ENCODE data around the gene PTK7. TPM values are rescaled to one million over a fixed set of nuclear protein-coding genes. Genes with fewer than 3 reads are reported as not detected.

Gene PTK7
- polyA plus RNA-seq, 1 experiment, result 146 TPM

DNA sequence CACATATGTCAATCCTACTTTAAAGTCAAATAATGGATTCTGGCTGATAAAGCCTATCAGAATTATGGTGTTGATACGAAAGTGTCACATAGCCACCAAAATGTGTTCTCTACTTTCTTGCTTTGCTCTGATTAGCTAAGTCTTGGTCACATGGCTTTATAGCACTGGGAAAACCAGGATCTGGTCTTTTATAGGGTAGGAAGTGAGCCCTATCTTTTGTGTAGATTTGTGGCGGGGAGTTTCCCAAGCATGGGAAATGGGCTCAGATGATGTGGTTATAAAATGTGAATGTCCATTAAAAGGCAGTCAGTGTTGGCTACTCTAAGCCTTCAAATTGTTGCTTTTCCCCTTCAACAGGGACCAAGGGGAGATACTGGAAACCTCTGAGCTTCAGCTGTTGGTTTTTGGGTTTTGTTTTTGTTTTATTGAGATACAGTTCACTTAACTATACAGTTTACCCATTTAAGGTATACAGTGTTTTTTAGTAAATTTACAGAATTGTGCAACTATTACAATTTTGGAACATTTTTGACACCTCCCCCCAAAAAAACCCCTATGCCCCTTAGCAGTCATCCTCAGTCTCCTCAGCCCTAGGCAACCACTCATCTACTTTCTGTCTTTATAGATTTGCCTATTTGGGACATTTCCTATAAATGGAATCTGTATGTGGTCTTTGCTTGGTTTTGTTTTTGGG is 42.5 kb upstream of the PTK7 start:
- Histone ChIP-seq H3K27me3 (ENCODE audit: control insufficient read depth, insufficient read depth, low read length) (no peaks in the 10 kb centered on the region), H3K27ac (ENCODE audit: low read depth, low read length) (no peak overlapping the region), H3K4me3 (ENCODE audit: low read depth, low read length) (no peak overlapping the region), H3K9me3 (ENCODE audit: control insufficient read depth, insufficient read depth, low read length) (no peaks in the 10 kb centered on the region)
- ChIA-PET POLR2A (interaction anchor here (1.5 to 1.9 kb wide), 2 partner anchors 12 to 19 kb away, joined by 6 to 12 read pairs; partner anchors contain the start of genes KLHDC3 and RRP36), CTCF (interaction anchor here (0.6 to 1.9 kb wide), 3 partner anchors 10 to 133 kb away, joined by 3 to 6 read pairs (median 5); no protein-coding TSS in a partner anchor)
- no peak for DNase-seq (ENCODE audit: low read depth, low spot score)
- TF ChIP-seq, protein P1, sequence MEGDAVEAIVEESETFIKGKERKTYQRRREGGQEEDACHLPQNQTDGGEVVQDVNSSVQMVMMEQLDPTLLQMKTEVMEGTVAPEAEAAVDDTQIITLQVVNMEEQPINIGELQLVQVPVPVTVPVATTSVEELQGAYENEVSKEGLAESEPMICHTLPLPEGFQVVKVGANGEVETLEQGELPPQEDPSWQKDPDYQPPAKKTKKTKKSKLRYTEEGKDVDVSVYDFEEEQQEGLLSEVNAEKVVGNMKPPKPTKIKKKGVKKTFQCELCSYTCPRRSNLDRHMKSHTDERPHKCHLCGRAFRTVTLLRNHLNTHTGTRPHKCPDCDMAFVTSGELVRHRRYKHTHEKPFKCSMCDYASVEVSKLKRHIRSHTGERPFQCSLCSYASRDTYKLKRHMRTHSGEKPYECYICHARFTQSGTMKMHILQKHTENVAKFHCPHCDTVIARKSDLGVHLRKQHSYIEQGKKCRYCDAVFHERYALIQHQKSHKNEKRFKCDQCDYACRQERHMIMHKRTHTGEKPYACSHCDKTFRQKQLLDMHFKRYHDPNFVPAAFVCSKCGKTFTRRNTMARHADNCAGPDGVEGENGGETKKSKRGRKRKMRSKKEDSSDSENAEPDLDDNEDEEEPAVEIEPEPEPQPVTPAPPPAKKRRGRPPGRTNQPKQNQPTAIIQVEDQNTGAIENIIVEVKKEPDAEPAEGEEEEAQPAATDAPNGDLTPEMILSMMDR (IDR thresholded peaks at IDR 0.05; ENCODE audit: low read depth, low read length), result no peak

DNA sequence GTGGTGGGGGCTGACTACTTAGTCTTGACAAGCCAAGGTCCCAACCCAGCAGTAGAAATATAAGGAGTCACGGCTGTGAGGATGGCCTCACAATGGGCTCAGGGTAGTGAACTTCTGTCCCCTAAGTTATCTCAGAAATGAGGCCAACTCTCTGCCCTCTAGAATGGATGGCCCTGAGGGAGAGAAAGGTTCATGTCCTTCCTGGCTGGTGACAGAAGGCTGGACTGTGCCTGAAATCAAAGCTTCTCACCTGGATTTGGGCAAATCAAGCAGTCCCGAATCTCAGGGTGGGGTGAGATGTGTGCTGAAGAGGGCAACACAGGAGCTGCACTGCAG is 42.0 kb upstream of the PTK7 start:
- ChIA-PET CTCF (no interaction called here), POLR2A (no interaction called here)
- TF ChIP-seq, protein P1 (IDR thresholded peaks at IDR 0.05; ENCODE audit: low read depth, low read length), result no peak
- Histone ChIP-seq H3K27ac (ENCODE audit: low read depth, low read length) (no peak overlapping the region), H3K4me3 (ENCODE audit: low read depth, low read length) (no peak overlapping the region), H3K27me3 (ENCODE audit: control insufficient read depth, insufficient read depth, low read length) (no peaks in the 10 kb centered on the region), H3K9me3 (ENCODE audit: control insufficient read depth, insufficient read depth, low read length) (no peaks in the 10 kb centered on the region)
- DNase-seq (ENCODE audit: low read depth, low spot score), result no peak

DNA sequence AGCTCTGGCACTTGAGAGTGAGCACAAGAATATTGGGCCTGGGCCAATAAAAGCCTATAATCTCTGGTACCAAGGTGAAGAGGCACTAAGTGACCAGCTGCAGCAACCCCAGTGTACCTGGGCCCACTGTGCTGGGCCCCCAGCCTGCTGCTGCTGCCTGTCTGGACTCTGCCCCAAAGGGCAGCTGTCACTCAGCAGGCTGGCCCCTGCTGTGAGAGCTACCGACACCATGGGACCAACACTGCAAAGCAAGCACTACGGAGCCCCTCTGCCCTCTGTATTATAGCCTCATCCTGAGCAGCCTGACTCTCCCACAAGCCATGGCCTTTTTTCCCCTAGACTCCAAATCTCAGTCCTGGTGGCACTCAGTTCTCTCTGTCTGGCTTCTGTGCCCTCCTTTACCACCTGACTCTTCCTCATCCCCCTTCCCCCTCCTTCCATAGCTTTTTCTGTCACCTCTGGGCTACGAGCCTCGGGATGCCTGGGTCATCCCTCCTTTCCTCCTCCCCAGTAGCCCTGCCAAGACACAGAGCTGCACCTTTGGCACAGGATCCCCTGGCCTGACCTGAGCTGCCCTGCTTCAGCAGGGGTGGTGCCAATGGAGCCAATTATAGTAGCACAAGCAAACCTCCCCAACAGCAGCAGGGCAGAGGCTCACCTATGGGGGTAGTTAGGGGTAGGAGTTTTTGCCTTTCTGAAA is 40.5 kb upstream of the PTK7 start:
- Histone ChIP-seq H3K9me3 (ENCODE audit: control insufficient read depth, insufficient read depth, low read length) (no peaks in the 10 kb centered on the region), H3K4me3 (ENCODE audit: low read depth, low read length) (no peak overlapping the region), H3K27ac (ENCODE audit: low read depth, low read length) (no peak overlapping the region), H3K27me3 (ENCODE audit: control insufficient read depth, insufficient read depth, low read length) (no peaks in the 10 kb centered on the region)
- no peak for DNase-seq (ENCODE audit: low read depth, low spot score)
- TF ChIP-seq, protein P1 (IDR thresholded peaks at IDR 0.05; ENCODE audit: low read depth, low read length), result no peak
- ChIA-PET POLR2A (interaction anchor here (1.7 kb wide), 1 partner anchor 18 kb away, joined by 7 read pairs; the partner anchor contains the start of gene CUL7), CTCF (interaction anchor here (0.6 to 0.8 kb wide), 2 partner anchors 108 to 130 kb away, joined by 3 read pairs; no protein-coding TSS in a partner anchor)

DNA sequence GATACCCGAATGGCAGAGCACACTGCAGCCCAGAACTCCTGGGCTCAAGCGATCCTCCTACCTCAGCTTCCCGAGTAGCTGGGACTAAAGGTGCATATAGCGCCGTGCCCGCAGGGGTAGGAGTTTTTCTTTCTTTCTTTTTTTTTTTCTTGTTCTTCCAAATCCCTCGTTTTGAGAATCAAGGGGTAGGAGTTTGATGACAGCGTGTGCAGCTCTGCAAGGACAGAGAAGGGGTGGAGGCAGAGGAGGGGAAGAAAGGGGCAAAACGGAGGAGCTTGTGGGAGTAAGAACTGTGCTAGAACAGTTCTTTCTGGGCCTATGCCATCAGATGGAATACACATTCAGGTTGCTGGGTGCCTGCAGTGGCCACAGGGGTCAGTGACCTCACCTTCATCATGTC is 39.4 kb upstream of the PTK7 start:
- H3K27me3 ChIP-seq (ENCODE audit: control insufficient read depth, insufficient read depth, low read length), result no peaks in the 10 kb centered on the region
- H3K4me3 ChIP-seq (ENCODE audit: low read depth, low read length), result no peak overlapping the region
- POLR2A ChIA-PET, result interaction anchor here (1.7 kb wide), 1 partner anchor 17 kb away, joined by 7 read pairs; the partner anchor contains the start of gene CUL7
- no peaks in the 10 kb centered on the region for H3K9me3 ChIP-seq (ENCODE audit: control insufficient read depth, insufficient read depth, low read length)
- TF ChIP-seq, protein P1 (IDR thresholded peaks at IDR 0.05; ENCODE audit: low read depth, low read length), result no peak
- H3K27ac ChIP-seq (ENCODE audit: low read depth, low read length), result no peak overlapping the region
- CTCF ChIA-PET, result no interaction called here
- no peak for DNase-seq (ENCODE audit: low read depth, low spot score)

DNA sequence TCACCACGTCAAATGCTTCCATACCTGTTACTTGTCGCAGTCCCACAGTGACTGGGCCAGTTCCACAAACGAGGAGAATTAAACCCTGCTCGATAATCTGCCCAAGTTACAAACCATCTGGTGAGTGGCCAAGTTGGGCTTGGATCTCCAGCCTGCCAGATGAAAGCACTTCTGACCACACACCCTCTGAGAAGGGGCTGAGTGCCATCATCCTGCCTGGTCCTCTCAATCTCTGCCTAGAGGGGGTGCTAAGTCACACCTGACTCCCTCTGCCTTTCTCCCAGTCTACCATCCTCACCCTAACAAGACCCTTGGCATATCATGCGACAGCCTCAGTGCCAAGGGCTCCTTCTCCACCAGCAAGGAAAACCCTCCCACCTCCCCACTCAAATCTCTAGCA is 38.9 kb upstream of the PTK7 start:
- TF ChIP-seq, protein P1 (IDR thresholded peaks at IDR 0.05; ENCODE audit: low read depth, low read length), result no peak
- Histone ChIP-seq H3K27me3 (ENCODE audit: control insufficient read depth, insufficient read depth, low read length) (no peaks in the 10 kb centered on the region), H3K9me3 (ENCODE audit: control insufficient read depth, insufficient read depth, low read length) (no peaks in the 10 kb centered on the region), H3K27ac (ENCODE audit: low read depth, low read length) (no peak overlapping the region), H3K4me3 (ENCODE audit: low read depth, low read length) (no peak overlapping the region)
- ChIA-PET CTCF (no interaction called here), POLR2A (no interaction called here)
- DNase-seq (ENCODE audit: low read depth, low spot score), result no peak
